ENCODE measurements around the gene PRSS22. TPM values are rescaled to one million over a fixed set of nuclear protein-coding genes. Genes with fewer than 3 reads are reported as not detected.

The PRSS22 gene
- total RNA-seq, 2 experiments from 2014 or later = not detected

- no peak overlapping the region for H3K4me3 Mint-ChIP-seq
- H3K27ac Mint-ChIP-seq = no peak overlapping the region
- intact Hi-C loops (cut with DNase I, micrococcal nuclease) = no loop called here
- peaks cover 12% of the 10 kb centered on the region for H3K4me1 Mint-ChIP-seq
- ATAC-seq (no peak), DNase-seq (no peak)
- H3K9me3 Mint-ChIP-seq (ENCODE audit: low read depth) = peaks cover 5% of the 10 kb centered on the region
- ChIA-PET POLR2A (no interaction called here), CTCF (interaction anchor here (1.9 kb wide), 1 partner anchor 19 kb away, joined by 5 read pairs; no protein-coding TSS in a partner anchor)
- peaks cover 4% of the 10 kb centered on the region for H3K27me3 Mint-ChIP-seq
- H3K36me3 Mint-ChIP-seq (ENCODE audit: low read depth) = no peaks in the 10 kb centered on the region
These were observed 8.8 kb downstream of the PRSS22 start for GRCh38 chr16:2848933-2849725.

GRCh38 chr16:2846511-2847310 is 11.3 kb downstream of the PRSS22 start:
- DNase-seq (no peak), ATAC-seq (peak; percentile 61)
- Mint-ChIP-seq H3K36me3 (ENCODE audit: low read depth) (no peaks in the 10 kb centered on the region), H3K27me3 (peaks cover 4% of the 10 kb centered on the region), H3K9me3 (ENCODE audit: low read depth) (peaks cover 2% of the 10 kb centered on the region), H3K4me1 (peaks cover 21% of the 10 kb centered on the region), H3K4me3 (no peak overlapping the region), H3K27ac (no peak overlapping the region)
- CTCF ChIA-PET = no interaction called here
- intact Hi-C loops (cut with DNase I, micrococcal nuclease) = no loop called here
- POLR2A ChIA-PET = no interaction called here

DNA sequence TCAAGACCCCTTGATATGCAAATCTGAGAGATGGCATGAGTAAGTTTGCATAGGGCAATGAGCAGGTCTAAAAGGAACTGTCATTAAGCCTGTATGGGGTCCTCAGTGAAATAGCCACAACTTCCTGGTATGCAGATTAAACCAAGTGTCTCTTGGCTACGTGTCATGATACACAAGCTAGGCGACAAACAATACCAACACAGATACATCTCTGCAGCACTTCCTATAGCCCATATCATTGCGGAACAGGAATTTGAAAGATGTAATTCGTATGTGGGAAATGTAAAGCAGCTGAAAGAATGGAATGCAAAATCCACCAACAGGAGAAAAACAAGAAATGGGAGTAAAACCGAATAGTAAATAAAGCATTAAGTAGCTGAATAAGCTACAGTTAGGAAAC is 12.9 kb downstream of the PRSS22 start:
- ATAC-seq = no peak
- Mint-ChIP-seq H3K4me1 (peaks cover 29% of the 10 kb centered on the region), H3K27ac (no peak overlapping the region), H3K27me3 (peaks cover 4% of the 10 kb centered on the region), H3K4me3 (no peak overlapping the region), H3K9me3 (ENCODE audit: low read depth) (peaks cover 2% of the 10 kb centered on the region), H3K36me3 (ENCODE audit: low read depth) (no peaks in the 10 kb centered on the region)
- intact Hi-C loops (cut with DNase I, micrococcal nuclease) = no loop called here
- ChIA-PET CTCF (interaction anchor here (0.6 to 2.4 kb wide), 5 partner anchors 9 to 67 kb away, joined by 3 to 13 read pairs (median 10); partner anchors contain the start of gene FLYWCH2), POLR2A (no interaction called here)
- no peak for DNase-seq

- CTCF ChIA-PET = interaction anchor here (1.0 to 2.4 kb wide), 4 partner anchors 11 to 79 kb away, joined by 3 to 11 read pairs (median 4); partner anchors contain the start of gene FLYWCH1
- Mint-ChIP-seq H3K4me1 (peaks cover 40% of the 10 kb centered on the region), H3K4me3 (no peak overlapping the region), H3K27ac (no peak overlapping the region), H3K27me3 (no peaks in the 10 kb centered on the region), H3K36me3 (ENCODE audit: low read depth) (no peaks in the 10 kb centered on the region), H3K9me3 (ENCODE audit: low read depth) (peaks cover 2% of the 10 kb centered on the region)
- POLR2A ChIA-PET = no interaction called here
- ATAC-seq = no peak
- no peak for DNase-seq
- intact Hi-C loops (cut with DNase I, micrococcal nuclease) = no loop called here
These were observed 14.4 kb downstream of the PRSS22 start for GRCh38 chr16:2843526-2843925.

DNA sequence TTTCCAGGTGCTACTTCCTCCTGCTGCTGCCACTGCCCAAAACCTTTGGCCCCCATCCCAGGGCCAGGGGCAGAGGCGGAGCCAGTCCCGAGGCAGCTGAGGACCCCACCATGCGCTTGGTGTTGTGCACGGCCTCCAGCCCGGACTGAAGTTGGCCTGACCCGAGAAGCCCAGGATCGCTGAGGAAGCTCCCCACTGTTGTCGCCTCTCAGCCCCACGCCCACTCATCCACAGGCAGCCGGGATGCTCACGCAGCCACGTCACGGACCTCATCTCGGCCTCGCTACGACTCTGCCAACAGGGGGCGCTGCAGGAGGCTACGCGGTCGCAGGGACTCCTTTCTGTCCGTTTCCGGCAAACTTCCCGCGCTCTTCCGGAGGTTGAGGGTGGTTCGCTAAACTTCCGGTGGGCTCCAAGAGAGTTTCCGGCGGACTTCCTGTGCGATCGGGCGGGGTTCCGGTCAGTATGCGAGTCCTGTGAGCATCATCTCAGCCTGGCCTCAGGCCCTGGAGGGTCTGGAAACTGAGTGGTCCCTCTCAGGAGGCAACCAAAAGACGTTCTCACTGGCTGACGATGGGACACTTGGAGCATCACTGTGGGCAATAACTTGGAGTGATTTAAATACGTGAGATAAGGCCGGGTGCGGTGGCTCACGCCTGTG is 15.5 kb downstream of the PRSS22 start:
- Mint-ChIP-seq H3K36me3 (ENCODE audit: low read depth) (no peaks in the 10 kb centered on the region), H3K27ac (peak overlapping the region; percentile 86), H3K4me3 (peak overlapping the region; percentile 63), H3K4me1 (peaks cover 42% of the 10 kb centered on the region), H3K9me3 (ENCODE audit: low read depth) (peaks cover 2% of the 10 kb centered on the region), H3K27me3 (peaks cover 1% of the 10 kb centered on the region)
- DNase-seq (peak; percentile 91), ATAC-seq (peak; percentile 71)
- intact Hi-C loops (cut with DNase I, micrococcal nuclease) = loop anchor here in 1 of 2 experiments (1.0 kb wide), 2 partner anchors 26 to 121 kb away; no protein-coding TSS in a partner anchor
- POLR2A ChIA-PET = no interaction called here
- CTCF ChIA-PET = interaction anchor here (0.7 to 2.4 kb wide), 4 partner anchors 12 to 79 kb away, joined by 3 to 12 read pairs (median 7); partner anchors contain the start of gene FLYWCH1

DNA sequence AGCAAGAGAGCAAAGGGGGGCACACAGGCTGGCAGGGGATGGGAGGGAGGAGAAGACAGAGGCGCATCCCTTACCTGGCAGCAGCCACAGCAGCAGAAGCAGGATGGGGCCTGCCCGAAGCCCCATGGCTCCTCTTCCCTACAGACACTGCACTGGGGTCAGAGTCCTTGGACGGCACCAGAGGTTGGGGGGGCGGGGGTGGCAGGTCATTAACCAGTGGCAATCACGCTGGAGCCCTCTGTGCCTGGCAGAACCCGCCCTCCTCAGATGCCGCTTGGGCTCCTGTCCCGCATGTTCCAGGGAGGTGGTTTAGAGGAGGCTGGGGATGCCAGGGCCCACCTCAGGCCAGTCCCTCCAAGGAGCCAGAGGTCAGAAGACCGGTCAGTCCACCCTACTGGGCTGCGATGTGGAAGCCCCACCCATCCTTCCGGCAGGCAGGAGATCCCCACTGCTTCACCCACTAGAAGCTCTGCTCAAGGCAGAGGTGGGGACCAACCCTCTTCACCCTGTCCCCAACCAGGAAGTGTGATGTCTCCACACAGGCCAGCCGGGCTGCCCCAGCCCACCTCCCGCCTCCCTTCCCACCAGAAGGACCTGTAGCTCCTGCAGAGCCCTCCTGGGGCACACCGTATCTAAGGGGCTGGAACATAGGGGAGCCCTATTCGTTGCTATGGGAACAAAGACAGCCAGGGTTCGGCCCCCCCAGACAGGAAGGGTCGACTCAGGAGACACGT is 16.2 kb downstream of the PRSS22 start:
- H3K36me3 Mint-ChIP-seq (ENCODE audit: low read depth) = no peaks in the 10 kb centered on the region
- peak overlapping the region; percentile 86 for H3K27ac Mint-ChIP-seq
- ChIA-PET POLR2A (no interaction called here), CTCF (interaction anchor here (0.7 to 1.4 kb wide), 2 partner anchors 27 to 80 kb away, joined by 3 to 12 read pairs; no protein-coding TSS in a partner anchor)
- peak overlapping the region; percentile 63 for H3K4me3 Mint-ChIP-seq
- intact Hi-C loops (cut with DNase I, micrococcal nuclease) = loop anchor here in 1 of 2 experiments (1.0 kb wide), 2 partner anchors 27 to 120 kb away; no protein-coding TSS in a partner anchor
- H3K9me3 Mint-ChIP-seq (ENCODE audit: low read depth) = peaks cover 2% of the 10 kb centered on the region
- ATAC-seq (peak; percentile 21), DNase-seq (no peak)
- H3K27me3 Mint-ChIP-seq = peaks cover 3% of the 10 kb centered on the region
- peaks cover 38% of the 10 kb centered on the region for H3K4me1 Mint-ChIP-seq

GRCh38 chr16:2840914-2841313 is 17.1 kb downstream of the PRSS22 start:
- Mint-ChIP-seq H3K27me3 (peaks cover 3% of the 10 kb centered on the region), H3K4me1 (peaks cover 31% of the 10 kb centered on the region), H3K27ac (no peak overlapping the region), H3K9me3 (ENCODE audit: low read depth) (peaks cover 2% of the 10 kb centered on the region), H3K36me3 (ENCODE audit: low read depth) (no peaks in the 10 kb centered on the region), H3K4me3 (no peak overlapping the region)
- DNase-seq (no peak), ATAC-seq (no peak)
- ChIA-PET CTCF (interaction anchor here (0.6 to 3.5 kb wide), 3 partner anchors 27 to 112 kb away, joined by 3 to 33 read pairs (median 4); no protein-coding TSS in a partner anchor), POLR2A (no interaction called here)
- intact Hi-C loops (cut with DNase I, micrococcal nuclease) = no loop called here

DNA sequence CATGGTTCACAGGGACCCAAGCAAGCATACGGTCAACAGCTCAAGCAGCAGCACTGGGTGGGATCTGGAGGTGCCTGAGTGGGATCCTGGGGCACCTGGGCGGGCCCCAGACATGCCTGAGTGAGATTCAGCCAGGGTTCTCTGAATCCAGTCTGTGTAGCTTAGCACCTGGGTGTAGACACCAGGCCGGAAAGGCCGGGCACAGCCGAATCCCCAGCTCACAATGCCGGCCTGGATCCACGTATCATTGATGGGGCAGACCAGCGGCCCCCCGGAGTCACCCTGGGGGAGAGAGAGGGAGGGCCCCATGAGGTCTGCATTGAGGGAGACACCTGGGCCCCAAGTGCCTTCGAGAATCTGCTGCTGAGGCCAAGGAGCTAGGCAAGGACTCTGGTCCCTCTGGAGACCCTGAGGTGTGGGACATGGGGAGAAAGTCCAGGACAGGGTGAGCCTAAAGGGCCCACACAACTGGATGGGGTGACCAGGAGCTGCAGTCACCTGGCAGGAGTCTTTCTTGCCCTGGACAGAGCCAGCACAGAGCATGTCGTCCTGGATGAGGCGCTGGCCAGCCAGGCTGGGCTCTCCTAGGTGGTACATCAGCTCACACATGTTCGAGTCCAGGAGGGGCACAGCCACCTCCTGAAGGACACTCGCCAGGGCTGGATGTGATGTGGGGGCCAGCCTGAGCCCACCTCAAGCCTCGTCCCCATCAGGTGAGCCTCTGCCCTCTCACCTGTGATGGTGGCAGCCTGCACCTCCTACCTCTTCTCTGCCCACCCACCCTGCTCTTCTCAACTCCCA is 18.1 kb downstream of the PRSS22 start:
- Mint-ChIP-seq H3K9me3 (ENCODE audit: low read depth) (no peaks in the 10 kb centered on the region), H3K27ac (no peak overlapping the region), H3K4me1 (peaks cover 31% of the 10 kb centered on the region), H3K27me3 (peaks cover 3% of the 10 kb centered on the region), H3K4me3 (no peak overlapping the region), H3K36me3 (ENCODE audit: low read depth) (no peaks in the 10 kb centered on the region)
- CTCF ChIA-PET = interaction anchor here (0.6 to 3.5 kb wide), 14 partner anchors 8 to 615 kb away, joined by 3 to 33 read pairs (median 4); partner anchors contain the start of genes FLYWCH1 and PKMYT1
- intact Hi-C loops (cut with DNase I, micrococcal nuclease) = loop anchor here (1.0 to 2.0 kb wide), 4 partner anchors 29 to 87 kb away; no protein-coding TSS in a partner anchor
- no peak for DNase-seq
- no peak for ATAC-seq
- POLR2A ChIA-PET = no interaction called here

- POLR2A ChIA-PET = no interaction called here
- Mint-ChIP-seq H3K9me3 (ENCODE audit: low read depth) (no peaks in the 10 kb centered on the region), H3K27ac (no peak overlapping the region), H3K4me1 (peaks cover 31% of the 10 kb centered on the region), H3K27me3 (peaks cover 3% of the 10 kb centered on the region), H3K36me3 (ENCODE audit: low read depth) (no peaks in the 10 kb centered on the region), H3K4me3 (no peak overlapping the region)
- CTCF ChIA-PET = interaction anchor here (0.6 to 3.5 kb wide), 16 partner anchors 15 to 614 kb away, joined by 3 to 33 read pairs (median 4); partner anchors contain the start of genes FLYWCH1 and PKMYT1
- DNase-seq = peak; percentile 77
- peak; percentile 67 for ATAC-seq
- intact Hi-C loops (cut with DNase I, micrococcal nuclease) = loop anchor here (1.0 to 2.0 kb wide), 4 partner anchors 30 to 88 kb away; no protein-coding TSS in a partner anchor
These were observed 19.0 kb downstream of the PRSS22 start for GRCh38 chr16:2838928-2839327.
